Ishikawa (cell line): ENCODE measurements around the gene ATRAID.

Experiments
- CEBPB ChIP-seq: IDR thresholded peaks from 2 replicates; pipeline ENCODE4 v1.6.1; 2012
- CREB1 ChIP-seq: IDR thresholded peaks from 2 replicates; pipeline ENCODE4 v1.6.1; 2012; ENCODE audit warnings: low read depth
- EGR1 ChIP-seq: IDR thresholded peaks from 2 replicates; pipeline ENCODE4 v1.6.1; 2012
- EP300 ChIP-seq: IDR thresholded peaks from 2 replicates; pipeline ENCODE4 v1.6.1; 2012; ENCODE audit warnings: borderline replicate concordance
- FOXM1 ChIP-seq: IDR thresholded peaks from 2 replicates; pipeline ENCODE4 v1.6.1; 2012; ENCODE audit warnings: low read depth, borderline replicate concordance
- MAX ChIP-seq: IDR thresholded peaks from 2 replicates; pipeline ENCODE4 v1.6.1; 2012
- NFIC ChIP-seq: IDR thresholded peaks from 2 replicates; pipeline ENCODE4 v1.6.1; 2012
- RAD21 ChIP-seq: IDR thresholded peaks from 2 replicates; pipeline ENCODE4 v1.6.1; 2012; ENCODE audit warnings: low read depth
- TAF1 ChIP-seq: IDR thresholded peaks from 2 replicates; pipeline ENCODE4 v1.6.1; 2012; ENCODE audit warnings: low read depth, mild to moderate bottlenecking
- TCF12 ChIP-seq: IDR thresholded peaks from 2 replicates; pipeline ENCODE4 v1.6.1; 2012; ENCODE audit warnings: low read depth
- YY1 ChIP-seq: IDR thresholded peaks from 2 replicates; pipeline ENCODE4 v1.6.1; 2012; ENCODE audit warnings: low read depth
- ZBTB7A ChIP-seq: IDR thresholded peaks from 2 replicates; pipeline ENCODE4 v1.6.1; 2012; ENCODE audit warnings: low read depth
- TF ChIP-seq, protein P1 (sequence below): IDR thresholded peaks from 2 replicates; pipeline ENCODE4 v1.6.1; 2012; ENCODE audit warnings: low read depth, mild to moderate bottlenecking

- TF ChIP-seq NFIC (no peak), TAF1 (no peak), CEBPB (no peak), FOXM1 (no peak), EP300 (no peak), CREB1 (no peak), YY1 (no peak), TCF12 (no peak), RAD21 (no peak), MAX (no peak), ZBTB7A (no peak), EGR1 (no peak)
- TF ChIP-seq, protein P1, sequence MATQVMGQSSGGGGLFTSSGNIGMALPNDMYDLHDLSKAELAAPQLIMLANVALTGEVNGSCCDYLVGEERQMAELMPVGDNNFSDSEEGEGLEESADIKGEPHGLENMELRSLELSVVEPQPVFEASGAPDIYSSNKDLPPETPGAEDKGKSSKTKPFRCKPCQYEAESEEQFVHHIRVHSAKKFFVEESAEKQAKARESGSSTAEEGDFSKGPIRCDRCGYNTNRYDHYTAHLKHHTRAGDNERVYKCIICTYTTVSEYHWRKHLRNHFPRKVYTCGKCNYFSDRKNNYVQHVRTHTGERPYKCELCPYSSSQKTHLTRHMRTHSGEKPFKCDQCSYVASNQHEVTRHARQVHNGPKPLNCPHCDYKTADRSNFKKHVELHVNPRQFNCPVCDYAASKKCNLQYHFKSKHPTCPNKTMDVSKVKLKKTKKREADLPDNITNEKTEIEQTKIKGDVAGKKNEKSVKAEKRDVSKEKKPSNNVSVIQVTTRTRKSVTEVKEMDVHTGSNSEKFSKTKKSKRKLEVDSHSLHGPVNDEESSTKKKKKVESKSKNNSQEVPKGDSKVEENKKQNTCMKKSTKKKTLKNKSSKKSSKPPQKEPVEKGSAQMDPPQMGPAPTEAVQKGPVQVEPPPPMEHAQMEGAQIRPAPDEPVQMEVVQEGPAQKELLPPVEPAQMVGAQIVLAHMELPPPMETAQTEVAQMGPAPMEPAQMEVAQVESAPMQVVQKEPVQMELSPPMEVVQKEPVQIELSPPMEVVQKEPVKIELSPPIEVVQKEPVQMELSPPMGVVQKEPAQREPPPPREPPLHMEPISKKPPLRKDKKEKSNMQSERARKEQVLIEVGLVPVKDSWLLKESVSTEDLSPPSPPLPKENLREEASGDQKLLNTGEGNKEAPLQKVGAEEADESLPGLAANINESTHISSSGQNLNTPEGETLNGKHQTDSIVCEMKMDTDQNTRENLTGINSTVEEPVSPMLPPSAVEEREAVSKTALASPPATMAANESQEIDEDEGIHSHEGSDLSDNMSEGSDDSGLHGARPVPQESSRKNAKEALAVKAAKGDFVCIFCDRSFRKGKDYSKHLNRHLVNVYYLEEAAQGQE: no peak
Observed at GRCh38 chr2:27231921-27232320, 20.1 kb downstream of the ATRAID start.
